HK-2 (cell line): Measurements from ENCODE around the gene ATG16L2.
"Not testable (repeated sequence)": the region's sequence is repeated elsewhere in the genome, so short reads cannot be mapped to it uniquely, and the experiment has no call there.

Experiments used
- DNase-seq: peaks from one replicate; pipeline ENCODE4 v3.0.0-alpha.2; 2018; ENCODE audit not compliant: unreplicated experiment

The ATG16L2 gene

DNA sequence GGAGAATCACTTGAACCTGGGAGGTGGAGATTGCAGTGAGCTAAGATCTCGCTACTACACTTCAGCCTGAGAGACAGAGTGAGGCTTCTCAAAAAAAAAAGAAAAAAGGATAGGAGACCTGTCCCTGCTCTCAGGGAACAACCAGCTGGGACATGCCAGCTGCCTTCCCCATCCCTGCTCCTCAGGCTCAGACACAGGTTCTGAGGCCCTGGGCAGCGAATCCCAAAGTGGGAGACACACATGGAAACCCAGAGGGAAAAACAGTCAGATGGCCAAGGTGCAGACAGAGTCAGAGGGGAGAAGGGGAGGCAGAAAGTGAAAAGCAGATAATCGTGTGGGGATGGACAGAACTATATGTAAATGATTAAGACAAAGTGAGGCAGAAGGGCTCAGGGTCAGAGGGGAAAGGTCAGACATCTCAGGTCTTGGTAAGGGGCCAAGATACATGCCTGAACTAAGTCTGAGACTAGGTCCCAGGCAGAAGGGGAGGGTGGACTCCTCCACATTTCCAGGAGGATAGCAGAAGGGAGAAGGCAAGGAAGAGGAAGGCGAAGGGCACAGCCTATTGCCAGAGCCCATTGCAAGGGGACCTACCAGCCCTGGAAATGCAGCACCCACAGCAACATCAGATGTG is 34.6 kb upstream of the ATG16L2 start:
- DNase-seq, result no peak

DNA sequence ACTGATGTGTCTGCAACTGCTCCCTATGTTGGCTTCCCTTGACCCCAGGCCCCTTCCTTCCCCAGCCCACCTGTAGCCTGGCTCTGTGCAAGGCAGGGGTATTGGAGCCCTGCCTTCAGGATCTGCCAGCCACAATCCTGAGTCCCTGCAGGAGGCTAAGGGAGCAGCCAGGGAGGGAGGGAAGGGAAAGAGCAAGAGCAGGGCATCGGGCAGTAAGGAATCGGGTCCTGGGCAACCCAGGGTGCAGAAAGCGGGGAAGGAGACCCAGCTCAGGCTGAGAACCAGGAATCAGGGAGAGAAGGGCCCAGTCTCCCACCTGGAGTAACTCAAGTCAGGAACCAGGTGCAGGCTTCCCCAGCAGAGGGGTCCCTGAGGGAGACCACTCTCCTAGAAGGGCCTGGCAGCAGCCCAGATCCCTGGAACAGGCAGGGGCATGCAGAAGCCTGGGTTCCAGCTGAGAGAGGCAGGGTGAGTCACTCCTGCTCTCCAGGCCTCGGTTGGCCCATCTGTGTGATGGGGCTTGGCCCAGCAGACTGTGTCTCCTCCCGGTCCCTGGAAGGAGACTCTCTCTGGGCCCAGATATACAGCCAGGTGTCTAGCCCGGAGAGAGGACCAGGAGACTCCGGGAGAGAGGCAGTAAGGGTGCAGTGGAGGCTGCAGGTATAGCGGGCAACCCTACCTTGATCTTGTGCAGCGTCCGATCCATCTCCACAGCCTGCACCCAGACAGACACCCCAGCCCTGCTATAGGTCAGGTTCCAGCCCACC is 33.7 kb upstream of the ATG16L2 start:
- no peak for DNase-seq

DNA sequence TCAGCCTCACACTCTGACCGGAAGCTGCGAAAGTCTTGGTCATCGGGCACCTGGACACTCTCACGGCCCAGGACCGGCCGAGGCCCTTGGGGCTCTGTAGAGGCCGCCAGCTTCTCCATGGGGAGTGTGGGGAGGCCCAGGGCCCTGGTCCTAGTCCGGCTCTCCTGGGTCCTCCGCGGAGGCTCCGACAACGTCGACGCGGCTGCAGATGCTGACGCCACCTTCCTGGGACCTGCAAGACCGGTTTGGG is 33.2 kb upstream of the ATG16L2 start:
- no peak for DNase-seq

DNA sequence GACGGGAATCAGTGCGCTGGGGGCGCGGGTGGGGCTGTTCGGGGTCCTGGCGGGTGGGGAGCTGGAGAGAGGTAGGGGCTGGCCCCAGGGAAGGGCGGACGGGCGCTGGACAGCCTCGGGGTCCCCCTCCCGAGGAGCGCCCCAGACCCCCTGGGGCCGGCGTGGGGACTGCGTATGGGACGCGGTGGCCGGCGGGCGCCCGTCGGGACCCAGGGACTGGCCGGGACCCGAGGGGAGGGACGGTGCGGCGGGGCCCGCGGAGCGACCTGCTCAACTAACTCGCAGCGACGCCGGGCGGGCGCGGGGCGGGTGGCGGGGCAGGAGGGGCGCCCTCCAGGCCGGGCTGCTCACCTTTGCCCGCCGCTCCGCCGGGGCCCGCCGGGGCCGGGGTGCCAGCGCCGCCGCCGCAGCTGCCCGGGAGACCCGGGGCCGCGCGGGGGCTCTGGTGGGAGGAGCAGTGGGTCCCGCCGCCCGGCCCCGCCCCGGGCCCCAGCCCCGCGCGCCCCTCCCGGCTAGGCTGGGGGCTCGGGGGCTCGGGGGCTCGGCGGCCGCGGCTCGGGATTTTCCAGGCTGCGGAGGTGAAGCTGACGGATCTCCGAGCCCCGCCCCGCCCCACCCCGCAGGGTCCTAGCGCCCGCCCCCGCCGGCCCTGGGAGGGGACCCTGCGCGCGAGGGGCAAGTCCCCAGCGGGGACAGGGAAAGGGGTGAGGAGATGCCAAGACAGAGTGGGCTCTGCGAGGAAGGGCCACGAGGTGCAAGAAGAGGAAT is 32.7 kb upstream of the ATG16L2 start:
- DNase-seq, result peak; percentile 14

DNA sequence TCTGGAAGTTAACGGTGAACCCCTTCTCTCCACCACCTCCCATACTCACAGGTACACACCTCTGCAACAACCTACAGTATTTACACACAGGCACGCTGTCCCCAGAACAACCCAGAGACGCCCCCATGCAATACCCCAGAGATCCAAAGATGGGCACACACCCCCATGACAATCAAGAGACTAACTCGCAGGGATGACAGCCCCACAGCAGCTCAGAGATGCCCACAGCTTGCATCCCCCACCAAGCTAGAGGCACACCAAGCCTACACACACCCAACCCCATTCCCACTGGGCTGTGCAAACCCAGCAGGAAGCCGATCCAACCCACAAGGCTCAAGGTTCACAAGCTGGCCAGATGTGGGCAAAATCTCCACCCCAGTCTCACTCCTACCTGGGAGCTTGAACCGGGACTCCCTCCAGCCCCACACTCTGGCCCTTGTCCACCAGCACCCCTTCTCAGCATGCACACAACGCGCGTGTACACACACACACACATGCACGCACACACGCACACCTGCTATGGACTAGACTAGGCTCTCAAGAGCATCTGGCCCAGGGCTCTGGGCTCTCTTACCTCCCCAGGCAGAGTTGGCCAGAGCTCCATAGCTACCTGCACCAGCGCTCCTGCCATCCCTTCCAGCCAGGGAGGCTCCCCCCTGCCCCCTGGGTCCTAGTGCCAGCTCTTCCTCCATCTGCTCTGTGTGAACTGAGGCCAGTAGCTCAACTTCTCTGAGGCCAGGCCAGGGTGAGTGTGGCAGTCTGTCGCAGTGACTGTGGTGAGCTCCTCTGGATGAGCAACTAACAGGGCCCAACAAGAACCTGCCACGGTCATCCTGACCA is 31.9 kb upstream of the ATG16L2 start:
- DNase-seq, result no peak

DNA sequence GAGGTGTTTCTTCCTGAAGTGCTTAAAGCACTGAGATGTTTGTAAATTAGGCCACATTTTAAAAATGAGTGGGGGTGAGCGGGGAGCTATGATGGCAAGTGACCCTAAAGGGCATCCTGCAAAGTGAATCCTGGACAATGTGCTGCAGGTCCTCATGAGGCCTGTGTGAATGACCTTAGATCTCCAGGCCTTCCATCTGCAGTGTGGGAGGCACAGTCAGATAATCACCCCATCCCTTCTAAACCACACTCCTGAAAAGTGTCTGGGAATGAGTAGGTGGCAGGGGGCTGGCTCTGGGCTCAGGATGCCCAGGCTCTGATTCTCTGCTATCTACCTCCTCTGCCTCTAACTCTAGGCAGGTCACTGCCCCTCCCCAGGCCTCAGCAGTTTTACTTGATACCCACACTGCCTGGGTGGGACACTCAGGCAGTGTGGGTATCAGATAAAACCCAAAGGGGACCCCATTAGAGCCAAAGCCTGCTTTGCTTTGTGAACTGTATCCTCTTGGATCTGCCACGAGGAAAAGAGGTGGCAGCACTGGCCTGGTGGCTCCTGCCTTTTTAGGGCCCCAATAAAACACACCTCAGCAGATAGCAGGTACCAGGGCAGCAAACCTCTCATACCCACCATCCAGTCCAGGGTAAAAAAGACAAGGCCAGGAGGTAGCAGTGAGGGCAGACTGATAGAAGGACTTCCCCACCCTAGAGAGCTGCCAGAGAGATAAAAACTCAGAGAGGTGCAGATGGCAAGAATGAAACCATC is 30.9 kb upstream of the ATG16L2 start:
- DNase-seq, result no peak

DNA sequence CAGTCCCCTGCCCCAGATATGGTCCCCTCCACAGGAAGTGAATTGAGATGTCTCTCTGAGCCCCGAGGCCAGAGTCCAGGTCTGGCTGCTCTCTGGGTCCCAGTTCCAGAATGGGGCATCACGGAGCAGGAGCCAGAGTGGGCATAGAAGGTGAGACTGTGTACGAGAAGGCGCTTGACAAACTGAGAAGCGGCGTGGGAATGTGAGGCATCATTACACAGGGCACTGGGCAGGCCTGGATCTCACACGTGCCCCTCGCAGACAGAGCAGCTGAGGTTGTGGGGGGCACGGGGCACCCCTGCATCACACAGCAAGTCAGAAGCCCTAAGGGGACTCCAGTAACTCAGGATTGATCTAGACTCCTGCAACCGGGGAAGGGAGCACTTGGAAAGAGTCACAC is 29.5 kb upstream of the ATG16L2 start:
- no peak for DNase-seq

DNA sequence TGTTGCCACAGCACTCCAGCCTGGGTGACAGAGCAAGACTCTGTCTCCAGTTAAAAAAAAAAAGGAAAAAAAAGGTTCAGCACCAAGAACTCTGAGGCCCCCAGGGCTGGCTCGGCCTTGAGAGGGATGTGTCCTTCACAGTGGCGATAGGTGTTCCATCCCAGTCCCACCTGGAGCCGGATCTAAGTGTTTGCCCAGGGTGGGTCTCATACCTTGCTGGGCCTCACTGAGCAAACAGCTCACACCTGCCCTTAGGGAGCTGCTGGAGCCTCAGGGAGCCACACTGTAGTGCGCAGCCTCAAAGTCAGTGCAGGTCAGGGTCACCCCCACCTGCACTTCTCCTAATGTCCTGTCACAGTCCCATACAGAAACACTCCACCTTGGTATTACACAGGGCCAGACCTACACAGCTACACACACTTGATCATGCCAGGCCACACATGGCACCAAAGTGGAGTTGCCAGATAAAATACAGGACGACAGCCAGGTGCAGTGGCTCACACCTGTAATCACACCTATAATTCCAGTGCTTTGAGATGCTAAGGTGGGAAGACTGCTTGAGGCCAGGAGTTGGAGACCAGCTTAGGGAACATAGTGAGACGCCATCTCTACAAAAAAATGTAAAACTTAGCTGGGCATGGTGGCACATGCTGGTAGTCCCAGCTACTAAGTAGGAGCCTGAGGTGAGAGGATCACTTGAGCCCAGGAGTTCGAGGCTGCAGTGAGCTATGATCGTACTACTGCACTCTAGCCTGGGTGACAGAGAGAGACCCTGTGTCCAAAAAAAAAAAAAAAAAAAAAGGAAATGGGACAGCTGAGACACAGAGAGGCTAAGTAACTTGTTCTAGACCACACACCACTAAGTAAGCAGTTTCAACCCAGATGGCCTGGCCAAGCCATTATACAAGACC is 27.7 kb upstream of the ATG16L2 start:
- DNase-seq, result no peak

DNA sequence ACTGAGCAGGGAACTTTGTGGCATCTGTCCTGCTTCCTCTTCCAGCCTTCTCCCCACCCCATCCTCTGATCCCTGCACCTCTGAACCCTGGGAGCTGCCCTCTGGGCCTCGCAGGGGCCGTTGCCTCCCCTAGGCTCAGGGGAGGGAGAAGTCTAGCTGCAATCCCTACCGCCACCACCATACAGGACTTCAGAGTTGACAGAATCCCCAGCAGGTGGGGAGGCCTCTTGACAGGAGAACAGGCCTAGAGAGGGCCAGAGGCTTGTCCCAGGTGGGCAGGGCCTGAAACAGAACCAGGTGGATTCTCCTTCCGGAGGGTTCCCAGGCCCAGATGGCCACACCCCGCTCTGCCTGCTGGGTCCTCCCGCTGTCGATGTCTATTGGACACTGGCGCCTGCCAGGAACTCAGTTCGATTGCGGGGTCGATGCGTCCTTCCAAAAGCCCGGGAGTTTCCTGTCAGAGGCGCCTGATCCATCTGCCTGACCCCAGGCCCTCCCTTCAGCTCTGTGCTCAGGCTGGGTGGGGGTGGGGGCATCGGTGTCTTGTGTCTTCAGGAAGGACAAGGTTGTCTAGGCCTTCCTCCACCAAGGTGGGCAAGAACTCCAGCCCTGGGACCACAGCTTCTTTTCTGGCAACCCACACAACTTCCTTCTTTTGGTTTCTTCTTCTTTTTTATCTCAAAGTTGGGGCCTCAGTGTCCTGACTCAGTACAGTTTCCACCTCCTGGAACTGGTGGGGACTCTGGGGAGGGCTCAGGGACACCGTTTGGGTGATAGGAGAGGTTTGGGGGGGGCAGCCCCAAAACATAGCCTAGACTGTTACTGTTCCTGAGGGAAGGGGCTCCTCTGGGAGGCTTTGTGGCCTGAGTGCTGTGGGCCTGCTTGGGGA is 26.8 kb upstream of the ATG16L2 start:
- no peak for DNase-seq

DNA sequence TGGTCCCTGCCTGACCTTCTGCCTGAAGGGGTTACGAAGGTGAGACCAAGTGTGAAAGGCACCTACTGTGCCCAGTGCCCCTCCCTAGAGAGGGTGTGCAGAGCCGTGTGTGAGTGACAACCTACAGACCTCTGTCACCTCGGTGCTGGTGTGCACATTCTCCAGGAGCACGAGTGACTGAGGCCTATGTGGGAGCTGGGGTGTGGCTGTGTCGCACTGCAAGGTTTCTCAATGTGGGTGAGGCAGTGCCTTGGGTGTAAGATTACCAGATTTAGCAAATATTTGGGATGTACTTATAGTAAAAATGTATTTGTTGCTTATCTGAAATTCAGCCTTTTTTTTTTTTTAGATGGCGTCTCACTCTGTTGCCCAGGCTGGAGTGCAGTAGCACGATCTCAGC is 26.0 kb upstream of the ATG16L2 start:
- DNase-seq, result no peak

DNA sequence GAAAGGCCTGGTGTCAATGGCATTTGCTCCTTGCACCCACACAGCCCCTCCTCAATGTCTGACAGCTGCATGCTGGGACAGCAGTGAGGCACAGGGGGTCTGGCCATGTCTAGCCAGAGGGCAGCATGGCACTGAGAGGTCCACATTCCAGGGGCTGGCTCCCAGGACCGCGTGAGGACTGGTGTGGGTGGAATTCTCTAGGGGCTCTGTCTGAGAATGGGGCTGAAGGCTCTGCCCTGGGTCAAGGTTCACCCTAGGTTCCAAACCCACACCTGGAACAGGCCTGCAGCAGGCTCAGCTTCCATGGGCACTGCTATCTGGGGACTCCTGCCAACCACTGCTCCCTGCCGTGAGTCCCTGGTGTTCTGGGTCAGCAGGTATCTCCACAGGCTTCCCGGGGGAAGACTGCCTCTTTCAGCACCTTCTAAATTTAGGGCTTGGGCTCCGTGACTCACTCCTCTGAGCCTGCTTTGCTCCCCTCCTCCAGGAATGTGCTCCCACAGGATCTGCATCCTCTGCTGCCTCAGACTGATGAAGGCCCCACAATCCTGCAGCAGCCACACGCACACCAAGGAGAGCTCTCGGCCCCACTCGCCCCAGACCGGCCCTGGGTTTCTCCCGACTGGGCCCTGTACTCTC is 24.6 kb upstream of the ATG16L2 start:
- no peak for DNase-seq

DNA sequence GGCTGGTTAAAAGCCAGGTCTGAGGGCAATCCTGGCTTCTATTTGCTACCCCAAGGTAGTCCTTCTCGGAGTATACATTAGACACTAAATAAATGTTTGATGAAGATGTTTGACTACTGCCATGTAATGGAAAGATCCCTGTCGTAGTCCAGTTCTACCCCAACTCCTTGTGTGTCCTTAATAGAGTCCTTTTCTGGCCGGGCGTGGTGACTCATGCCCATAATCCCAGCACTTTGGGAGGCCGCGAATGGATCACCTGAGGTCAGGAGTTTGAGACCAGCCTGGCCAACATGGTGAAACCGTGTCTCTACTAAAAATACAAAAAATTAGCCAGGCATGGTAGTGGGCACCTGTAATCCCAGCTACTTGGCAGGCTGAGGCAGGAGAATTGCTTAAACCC is 23.0 kb upstream of the ATG16L2 start:
- DNase-seq, result not testable (repeated sequence)

DNA sequence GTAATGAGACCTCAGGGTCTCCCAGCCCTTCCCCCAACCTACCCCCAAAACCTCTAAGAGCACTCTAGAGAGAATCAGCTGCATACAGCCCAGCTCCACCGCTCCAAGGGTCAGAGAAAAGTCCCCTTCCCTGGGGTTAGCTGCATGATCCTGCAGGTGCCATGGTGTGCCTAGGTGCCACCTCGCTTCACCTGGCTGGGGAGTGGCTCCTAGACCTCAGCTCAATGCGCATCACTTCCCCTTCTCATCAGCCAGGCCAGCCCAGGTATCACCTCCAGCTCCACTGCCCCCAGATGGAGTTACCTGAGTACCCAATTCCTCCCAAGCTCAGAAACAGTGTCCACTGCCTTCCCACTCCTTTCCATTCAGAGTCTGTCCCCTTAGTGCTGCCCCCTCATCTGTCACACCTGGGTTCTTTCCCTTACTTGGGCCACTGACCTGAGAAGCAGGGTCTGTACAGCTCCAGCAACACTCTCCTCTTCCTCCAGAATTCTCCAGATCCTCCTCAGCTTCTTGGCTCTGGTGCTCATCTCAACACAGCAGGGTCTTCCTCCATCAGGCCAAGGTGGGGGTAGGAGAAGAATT is 21.7 kb upstream of the ATG16L2 start:
- DNase-seq, result no peak

DNA sequence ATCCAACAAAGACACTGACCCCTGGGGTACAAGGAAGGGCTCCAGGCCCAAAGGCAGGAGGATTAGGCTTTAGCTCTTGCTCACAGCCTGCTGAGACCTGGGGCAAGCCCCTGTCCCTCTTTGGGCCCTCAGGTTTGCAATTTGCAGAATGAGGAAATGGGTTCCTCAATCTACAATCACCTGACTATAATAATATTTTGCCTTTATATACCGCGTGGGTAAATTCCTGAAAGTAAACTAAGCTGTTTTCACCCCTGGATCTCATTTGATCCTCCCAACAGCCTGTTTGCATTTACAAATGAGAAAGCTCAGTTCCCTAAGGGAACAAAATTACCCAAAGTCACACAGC is 21.2 kb upstream of the ATG16L2 start:
- no peak for DNase-seq

DNA sequence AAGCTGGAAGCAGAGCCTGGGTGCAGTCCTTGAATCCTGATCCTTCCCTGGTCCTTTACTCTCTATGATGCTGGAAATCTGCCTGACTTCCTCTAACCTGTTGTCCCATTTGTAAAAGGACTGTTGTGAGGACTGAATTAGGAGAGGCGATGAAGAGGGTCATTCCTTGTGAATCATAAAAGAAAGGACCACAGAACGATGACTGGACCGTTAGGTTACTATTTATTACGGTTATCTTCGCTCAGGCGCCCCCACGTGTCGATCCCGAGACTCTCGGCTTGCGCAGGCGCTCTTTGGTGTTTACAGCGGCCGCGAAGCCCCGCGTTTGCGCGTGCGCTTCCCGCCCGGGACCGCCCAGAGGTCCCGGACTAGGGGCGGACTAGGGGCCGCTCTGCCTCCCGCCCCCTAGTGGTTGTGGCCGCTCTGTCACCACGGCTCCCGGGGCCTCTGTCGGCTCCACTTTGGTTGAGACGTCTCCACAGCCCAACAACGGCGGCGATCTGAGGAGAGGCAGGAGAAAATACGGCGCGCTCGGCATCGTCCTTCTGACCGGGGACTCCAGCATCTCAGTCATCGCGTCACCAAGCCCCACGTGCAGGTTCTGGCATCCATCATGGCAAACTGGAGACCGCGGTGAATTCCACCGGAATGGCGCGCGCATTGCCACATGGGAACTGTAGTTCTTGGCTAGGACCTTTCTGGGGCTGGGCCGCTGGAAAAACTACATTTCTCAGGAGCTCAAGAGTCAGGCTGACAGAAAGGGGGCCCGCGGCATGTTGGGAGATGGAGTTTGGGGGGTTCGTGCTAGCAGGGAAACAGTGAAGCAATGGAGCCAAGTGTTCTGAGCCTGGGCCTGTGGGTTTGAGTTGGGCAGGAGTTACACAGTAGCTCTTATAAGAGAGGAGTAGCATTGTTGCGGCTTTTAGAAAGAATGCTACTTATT is 20.5 kb upstream of the ATG16L2 start, which contains the start of gene STARD10:
STARD10 (minus strand) TSS at position 623 of the 943 bp plus-strand sequence. CDS start 12,866 bp downstream, outside the sequence.
- DNase-seq, result peak; percentile 86

DNA sequence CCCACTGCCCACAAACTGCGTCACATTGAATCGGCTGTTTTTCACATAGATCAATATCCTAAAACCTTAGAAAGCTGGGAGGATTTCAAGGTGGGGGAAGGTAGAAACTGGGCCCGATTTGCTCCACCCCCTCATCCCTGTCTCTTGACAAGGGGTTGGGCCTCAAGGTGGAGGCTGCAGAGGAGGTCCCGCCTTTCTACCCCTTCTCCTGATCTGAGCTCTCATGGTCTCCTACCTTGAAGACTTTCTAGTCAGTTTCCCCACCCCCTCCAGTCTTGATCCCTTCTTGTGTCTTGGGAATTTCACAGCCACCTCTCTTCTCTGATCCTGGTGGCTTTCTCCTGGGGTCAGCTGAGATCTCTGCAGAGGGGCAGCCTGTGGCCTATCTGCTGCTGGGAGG is 15.8 kb upstream of the ATG16L2 start:
- DNase-seq, result no peak

DNA sequence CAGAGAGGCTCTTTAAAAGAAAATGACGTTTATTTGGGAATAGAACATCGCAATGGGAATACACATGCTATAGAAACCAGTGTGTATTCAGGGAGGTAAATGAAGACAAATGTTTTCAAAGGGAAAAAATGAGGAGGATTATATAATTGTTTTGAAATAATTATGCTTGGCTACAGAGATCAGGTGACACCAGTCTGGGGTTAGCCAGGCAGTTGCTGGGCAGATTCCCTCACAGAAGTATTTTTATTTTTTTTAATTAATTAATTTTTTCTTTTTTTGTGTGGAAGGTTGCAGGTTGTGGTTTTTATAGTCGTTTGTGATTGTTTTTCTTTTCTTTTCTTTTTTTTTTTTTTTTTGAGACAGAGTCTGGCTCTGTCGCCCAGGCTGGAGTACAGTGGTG is 14.8 kb upstream of the ATG16L2 start:
- no peak for DNase-seq
